Caki2 (cell line): ENCODE measurements around the gene IGFBP5. TPM values are rescaled to one million over a fixed set of nuclear protein-coding genes. Genes with fewer than 3 reads are reported as not detected.

Source experiments
- DNase-seq: peaks from one replicate; pipeline ENCODE4 v3.0.0-alpha.2; 2015; ENCODE audit warnings: low read depth
- in situ Hi-C: cut with HindIII; loops from 2 replicates; pipeline ENCODE4 v1.10.0; 2016; ENCODE audit warnings: low sequenced_read_pairs, low pct_unique_long_range_greater_than_20kb, mixed read lengths
- total RNA-seq: library from RNA; depleted of rRNA; stranded (reverse); fragments of >200 nt; shearing (Covaris generic); gene quantifications from 2 replicates; pipeline ENCODE4 v1.2.3, GENCODE V29; 2014; ENCODE audit warnings: low replicate concordance

The IGFBP5 gene
- total RNA-seq, 1 experiment from 2014 or later: 0.07 TPM

GRCh38 chr2:216673609-216674008 is 21.7 kb downstream of the IGFBP5 start:
- in situ Hi-C loops: no loop called here
- no peak for DNase-seq

- in situ Hi-C loops: no loop called here
- no peak for DNase-seq
These were observed 22.3 kb downstream of the IGFBP5 start for GRCh38 chr2:216673021-216673420.

GRCh38 chr2:216672466-216672865 is 22.9 kb downstream of the IGFBP5 start:
- no peak for DNase-seq
- in situ Hi-C loops: no loop called here

- DNase-seq: no peak
- in situ Hi-C loops: no loop called here
These were observed 23.5 kb downstream of the IGFBP5 start for GRCh38 chr2:216671791-216672343.

- in situ Hi-C loops: no loop called here
- DNase-seq: no peak
These were observed 24.3 kb downstream of the IGFBP5 start for GRCh38 chr2:216671081-216671411.

- DNase-seq: no peak
- in situ Hi-C loops: no loop called here
These were observed 24.9 kb downstream of the IGFBP5 start for GRCh38 chr2:216670266-216671080.

GRCh38 chr2:216666461-216667233 is 28.7 kb downstream of the IGFBP5 start:
- in situ Hi-C loops: no loop called here
- DNase-seq: peak; percentile 64

GRCh38 chr2:216665717-216666116 is 29.6 kb downstream of the IGFBP5 start:
- no peak for DNase-seq
- in situ Hi-C loops: no loop called here

- no peak for DNase-seq
These were observed 30.1 kb downstream of the IGFBP5 start for GRCh38 chr2:216665242-216665641.

GRCh38 chr2:216664593-216665034 is 30.7 kb downstream of the IGFBP5 start:
- in situ Hi-C loops: no loop called here
- no peak for DNase-seq

More at GRCh38 chr2:216665242-216665641, 30.1 kb downstream of the IGFBP5 start:
- in situ Hi-C loops: no loop called here

- in situ Hi-C loops: no loop called here
- DNase-seq: no peak
These were observed 31.5 kb downstream of the IGFBP5 start for GRCh38 chr2:216663846-216664245.

GRCh38 chr2:216663106-216663505 is 32.2 kb downstream of the IGFBP5 start:
- in situ Hi-C loops: no loop called here
- DNase-seq: no peak

- no peak for DNase-seq
- in situ Hi-C loops: no loop called here
These were observed 33.5 kb downstream of the IGFBP5 start for GRCh38 chr2:216661639-216662375.

- DNase-seq: no peak
- in situ Hi-C loops: no loop called here
These were observed 34.3 kb downstream of the IGFBP5 start for GRCh38 chr2:216661051-216661450.

GRCh38 chr2:216660496-216660895 is 34.9 kb downstream of the IGFBP5 start:
- in situ Hi-C loops: no loop called here

GRCh38 chr2:216659276-216659675 is 36.1 kb downstream of the IGFBP5 start:
- no peak for DNase-seq
- in situ Hi-C loops: no loop called here

More at GRCh38 chr2:216660496-216660895, 34.9 kb downstream of the IGFBP5 start:
- DNase-seq: no peak

- DNase-seq: no peak
- in situ Hi-C loops: no loop called here
These were observed 36.6 kb downstream of the IGFBP5 start for GRCh38 chr2:216658757-216659156.

GRCh38 chr2:216657980-216658379 is 37.4 kb downstream of the IGFBP5 start:
- DNase-seq: no peak
- in situ Hi-C loops: no loop called here
